DOHH2 (cell line): Measurements from ENCODE around the gene ASCC2.

Experiments
- EZH2phosphoT487 ChIP-seq: fragments of 200-600 bp; sonication (generic); IDR thresholded peaks from 2 replicates; pipeline ENCODE4 v1.6.1; 2017; ENCODE audit warnings: borderline replicate concordance, mild to moderate bottlenecking, antibody characterized with exemption, low read length, moderate library complexity, mixed read lengths
- TF ChIP-seq, protein P1 (sequence below): fragments of 200-600 bp; sonication (generic); IDR thresholded peaks from one replicate; pipeline ENCODE4 v1.5.1; 2014; ENCODE audit warnings: antibody characterized with exemption, mild to moderate bottlenecking, low read depth, low read length; ENCODE audit not compliant: poor library complexity, severe bottlenecking

DNA sequence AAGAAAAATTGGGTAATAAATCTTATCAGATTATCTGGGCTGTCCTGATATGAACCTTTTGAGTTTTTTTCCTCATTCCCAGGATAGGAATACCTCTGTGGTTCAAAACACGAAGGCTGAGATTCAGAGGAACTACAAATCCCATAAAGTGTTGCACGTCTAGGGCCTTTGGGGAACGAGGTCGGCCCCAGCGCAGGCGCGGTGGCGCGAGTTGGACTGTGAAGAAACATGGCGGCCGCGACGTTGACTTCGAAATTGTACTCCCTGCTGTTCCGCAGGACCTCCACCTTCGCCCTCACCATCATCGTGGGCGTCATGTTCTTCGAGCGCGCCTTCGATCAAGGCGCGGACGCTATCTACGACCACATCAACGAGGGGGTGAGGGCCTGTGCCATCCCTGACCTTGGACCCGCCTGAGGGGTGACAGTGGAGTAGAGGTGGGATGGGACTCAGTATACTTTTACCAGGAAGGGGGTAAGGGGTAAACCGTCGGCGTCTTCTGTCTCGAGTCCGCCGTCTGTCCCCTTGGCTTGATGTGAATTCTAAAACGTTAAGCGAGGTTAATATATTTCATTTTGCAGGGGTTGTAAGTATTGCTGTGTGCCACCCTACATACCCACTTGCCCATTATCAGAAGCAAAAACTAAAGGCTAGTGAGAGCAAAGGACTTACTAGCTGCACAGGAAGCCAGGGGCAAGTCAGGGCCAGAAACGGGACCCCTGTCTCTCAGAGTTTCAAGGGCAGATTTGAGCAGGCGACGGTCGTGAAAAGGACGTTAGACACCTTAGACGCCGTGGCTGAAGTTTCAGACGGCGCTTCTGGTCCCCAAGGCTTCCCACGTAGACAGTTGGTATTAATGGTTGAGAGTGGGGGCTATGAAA is 70.7 kb downstream of the ASCC2 start, which contains the start of gene UQCR10:
- TF ChIP-seq, protein P1, sequence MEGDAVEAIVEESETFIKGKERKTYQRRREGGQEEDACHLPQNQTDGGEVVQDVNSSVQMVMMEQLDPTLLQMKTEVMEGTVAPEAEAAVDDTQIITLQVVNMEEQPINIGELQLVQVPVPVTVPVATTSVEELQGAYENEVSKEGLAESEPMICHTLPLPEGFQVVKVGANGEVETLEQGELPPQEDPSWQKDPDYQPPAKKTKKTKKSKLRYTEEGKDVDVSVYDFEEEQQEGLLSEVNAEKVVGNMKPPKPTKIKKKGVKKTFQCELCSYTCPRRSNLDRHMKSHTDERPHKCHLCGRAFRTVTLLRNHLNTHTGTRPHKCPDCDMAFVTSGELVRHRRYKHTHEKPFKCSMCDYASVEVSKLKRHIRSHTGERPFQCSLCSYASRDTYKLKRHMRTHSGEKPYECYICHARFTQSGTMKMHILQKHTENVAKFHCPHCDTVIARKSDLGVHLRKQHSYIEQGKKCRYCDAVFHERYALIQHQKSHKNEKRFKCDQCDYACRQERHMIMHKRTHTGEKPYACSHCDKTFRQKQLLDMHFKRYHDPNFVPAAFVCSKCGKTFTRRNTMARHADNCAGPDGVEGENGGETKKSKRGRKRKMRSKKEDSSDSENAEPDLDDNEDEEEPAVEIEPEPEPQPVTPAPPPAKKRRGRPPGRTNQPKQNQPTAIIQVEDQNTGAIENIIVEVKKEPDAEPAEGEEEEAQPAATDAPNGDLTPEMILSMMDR = no peak
- no peak for TF ChIP-seq EZH2phosphoT487
